CD14-positive monocyte (primary cell): Measurements from ENCODE around the gene PTK7. TPM values are rescaled to one million over a fixed set of nuclear protein-coding genes. Genes with fewer than 3 reads are reported as not detected.

ENCODE experiments used
- DNase-seq, 3 donors: peaks; one replicate each; pipeline ENCODE4 v3.0.0-alpha.2; 2011 to 2022
- H2AFZ ChIP-seq: 2 replicates; pipeline ENCODE4 v1.6.0; 2012; ENCODE audit warnings: mild to moderate bottlenecking, low read depth, low read length, inconsistent platforms; ENCODE audit not compliant: insufficient read depth, poor library complexity, severe bottlenecking
- H3K27ac ChIP-seq, 2 donors: 1 replicate in 1 of 2; 2 replicates in 1 of 2; pipeline ENCODE4 v1.5.1; 2012 to 2013; ENCODE audit warnings: low read length in 2 of 2, control low read depth in 1 of 2, inconsistent platforms in 1 of 2, low read depth in 1 of 2, mild to moderate bottlenecking in 1 of 2
- H3K27me3 ChIP-seq, 2 donors: one replicate each; pipeline versions ENCODE4 v1.6.0 to v1.6.1; 2011 to 2013; ENCODE audit warnings: low read length in 2 of 2; ENCODE audit not compliant: control insufficient read depth in 2 of 2, insufficient read depth in 2 of 2
- H3K36me3 ChIP-seq, 2 donors: replicated peaks in 1 of 2; 1 replicate in 1 of 2; 2 replicates in 1 of 2; pipeline versions ENCODE4 v1.5.1 to v1.6.1; 2012 to 2013; ENCODE audit warnings: low read length in 2 of 2, control low read depth in 1 of 2, inconsistent platforms in 1 of 2, mild to moderate bottlenecking in 1 of 2; ENCODE audit not compliant: insufficient read depth in 2 of 2, control insufficient read depth in 1 of 2
- H3K4me1 ChIP-seq, 2 donors: 1 replicate in 1 of 2; 2 replicates in 1 of 2; pipeline versions ENCODE4 v1.5.1 to v1.6.1; 2012 to 2013; ENCODE audit warnings: low read length in 2 of 2, control low read depth in 1 of 2, inconsistent platforms in 1 of 2, mild to moderate bottlenecking in 1 of 2, moderate library complexity in 1 of 2; ENCODE audit not compliant: insufficient read depth in 2 of 2, control insufficient read depth in 1 of 2
- H3K4me2 ChIP-seq: replicated peaks from 2 replicates; pipeline ENCODE3; 2012; ENCODE audit warnings: low read length, moderate library complexity, mild to moderate bottlenecking; ENCODE audit not compliant: poor library complexity, severe bottlenecking; ENCODE audit errors: extremely low read depth
- H3K4me3 ChIP-seq, 3 experiments: fragments of 200-600 bp in 1 of 3; sonication (generic) in 1 of 3; replicated peaks in 1 of 3; 1 replicate in 2 of 3; 2 replicates in 1 of 3; pipeline ENCODE4 v1.5.1; 2011 to 2013; ENCODE audit warnings: low read length in 3 of 3, mild to moderate bottlenecking in 3 of 3, control low read depth in 2 of 3, low read depth in 2 of 3, inconsistent platforms in 1 of 3, moderate library complexity in 1 of 3
- H3K79me2 ChIP-seq: 2 replicates; pipeline ENCODE4 v1.6.0; 2012; ENCODE audit warnings: mild to moderate bottlenecking, control low read depth, inconsistent platforms, low read length, moderate library complexity; ENCODE audit not compliant: insufficient read depth
- H3K9ac ChIP-seq: 2 replicates; pipeline ENCODE4 v1.6.0; 2017; ENCODE audit warnings: low read length, mild to moderate bottlenecking; ENCODE audit not compliant: insufficient read depth, poor library complexity, severe bottlenecking
- H3K9me3 ChIP-seq, 2 donors: replicated peaks in 1 of 2; 1 replicate in 1 of 2; 2 replicates in 1 of 2; pipeline versions ENCODE4 v1.5.1 to v1.6.1; 2012 to 2013; ENCODE audit warnings: low read length in 2 of 2, control low read depth in 1 of 2; ENCODE audit not compliant: control insufficient read depth in 1 of 2, insufficient read depth in 1 of 2
- H4K20me1 ChIP-seq: 2 replicates; pipeline ENCODE4 v1.6.0; 2012; ENCODE audit warnings: mild to moderate bottlenecking, low read length, control low read depth, moderate library complexity; ENCODE audit not compliant: insufficient read depth
- H3K27ac Mint-ChIP-seq, 7 donors: one replicate each; pipeline ENCODE4 v1.8.0; 2020; ENCODE audit warnings: mild to moderate bottlenecking in 7 of 7, mixed read lengths in 7 of 7, moderate library complexity in 6 of 7, inconsistent platforms in 2 of 7
- H3K27me3 Mint-ChIP-seq, 3 donors: one replicate each; pipeline ENCODE4 v1.8.0; 2021 to 2022; ENCODE audit warnings: low read depth in 3 of 3, mild to moderate bottlenecking in 3 of 3, mixed read lengths in 3 of 3, moderate library complexity in 3 of 3, inconsistent platforms in 1 of 3
- H3K36me3 Mint-ChIP-seq, 2 donors: one replicate each; pipeline ENCODE4 v1.8.0; 2020; ENCODE audit warnings: mixed read lengths in 2 of 2, inconsistent platforms in 1 of 2, mild to moderate bottlenecking in 1 of 2
- H3K4me1 Mint-ChIP-seq: one replicate; pipeline ENCODE4 v1.8.0; 2020; ENCODE audit warnings: mild to moderate bottlenecking, mixed read lengths
- H3K4me3 Mint-ChIP-seq, 2 donors: one replicate each; pipeline ENCODE4 v1.8.0; 2020; ENCODE audit warnings: mild to moderate bottlenecking in 2 of 2, mixed read lengths in 2 of 2, moderate library complexity in 1 of 2
- H3K9me3 Mint-ChIP-seq, 7 donors: one replicate each; pipeline ENCODE4 v1.8.0; 2020 to 2022; ENCODE audit warnings: mixed read lengths in 7 of 7, mild to moderate bottlenecking in 6 of 7, moderate library complexity in 6 of 7, inconsistent platforms in 2 of 7
- CTCF ChIP-seq: fragments of 200-600 bp; IDR thresholded peaks from one replicate; pipeline ENCODE4 v1.8.0; 2022; ENCODE audit warnings: antibody characterized with exemption, mild to moderate bottlenecking
- WGBS: methylation state at CpG from one replicate; pipeline ENCODE4 v1.1.5; 2013; ENCODE audit warnings: missing lambda C conversion rate; ENCODE audit not compliant: insufficient coverage; 5-methylcytosine and 5-hydroxymethylcytosine counted together
- intact Hi-C, 2 donors: fragments of 100-400 bp; cut with micrococcal nuclease; formaldehyde crosslinking; loops; one replicate each; pipeline versions ENCODE4 v1.15.0 to v1.15.1; 2023
- polyA plus RNA-seq, 3 donors: library from polyadenylated mRNA; depleted of rRNA in 1 of 3; unstranded in 2 of 3; stranded (reverse) in 1 of 3; fragments of 300-500 nt in 2 of 3; fragments of >200 nt in 1 of 3; fragmentation: Illumina TruSeq in 2 of 3; gene quantifications; 1 replicate in 2 of 3; 2 replicates in 1 of 3; pipeline ENCODE4 v1.2.3, GENCODE V29; 2012 to 2021

PTK7 gene
- polyA plus RNA-seq, 3 donors = 0.19 TPM; not detected in 2

- peaks cover 20 to 44% of the 10 kb centered on the region in 2 donors for H3K36me3 ChIP-seq
- intact Hi-C loops = loop anchor here in 1 of 2 donors (10.0 kb wide), 1 partner anchor 122 kb away; the partner anchor contains the start of gene SRF
- no peak for TF ChIP-seq CTCF
- Mint-ChIP-seq H3K9me3 (no peaks in the 10 kb centered on the region), H3K36me3 (peaks cover 42 to 58% of the 10 kb centered on the region in 2 donors), H3K4me3 (peak overlapping the region; percentile 89 to 97), H3K27me3 (peaks cover 0 to 2% (median 2%) of the 10 kb centered on the region in 3 donors), H3K4me1 (peaks cover 27% of the 10 kb centered on the region), H3K27ac (peak overlapping the region in 4 of 7 donors; percentile 4 to 94 (median 90))
- peak overlapping the region; percentile 98 for H3K4me2 ChIP-seq
- peak overlapping the region in 1 of 2 donors; percentile 86 for H3K27ac ChIP-seq
- no peaks in the 10 kb centered on the region for H3K9me3 ChIP-seq
- peak overlapping the region; percentile 98 for H2AFZ ChIP-seq
- peak overlapping the region in 1 of 3 experiments; percentile 91 for H3K4me3 ChIP-seq
- H3K9ac ChIP-seq = no peak overlapping the region
- H3K4me1 ChIP-seq = peaks cover 11 to 20% of the 10 kb centered on the region in 2 donors
- H4K20me1 ChIP-seq = no peaks in the 10 kb centered on the region
- H3K79me2 ChIP-seq = peaks cover 2% of the 10 kb centered on the region
- WGBS = 96% methylated on average over 19 of the region's 19 CpGs
- no peaks in the 10 kb centered on the region for H3K27me3 ChIP-seq
- DNase-seq = no peak
Measured at GRCh38 chr6:43052225-43052841, 23.8 kb upstream of the PTK7 start.

GRCh38 chr6:43052842-43053544, 23.1 kb upstream of the PTK7 start:
- H2AFZ ChIP-seq = peak overlapping the region; percentile 98
- peak overlapping the region; percentile 98 for H3K4me2 ChIP-seq
- H3K9ac ChIP-seq = peak overlapping the region; percentile 80
- peaks cover 7% of the 10 kb centered on the region for H3K79me2 ChIP-seq
- intact Hi-C loops = loop anchor here in 1 of 2 donors (10.0 kb wide), 1 partner anchor 122 kb away; the partner anchor contains the start of gene SRF
- peaks cover 28% of the 10 kb centered on the region for H3K4me1 Mint-ChIP-seq
- H3K4me3 Mint-ChIP-seq = peak overlapping the region; percentile 89 to 97
- peak overlapping the region; percentile 66 to 91 (median 85) for H3K4me3 ChIP-seq
- H3K27ac ChIP-seq = peak overlapping the region; percentile 44 to 86
- peaks cover 16 to 44% of the 10 kb centered on the region in 2 donors for H3K36me3 ChIP-seq
- peak overlapping the region; percentile 83 to 94 (median 92) for H3K27ac Mint-ChIP-seq
- TF ChIP-seq CTCF = no peak
- no peaks in the 10 kb centered on the region for H3K9me3 ChIP-seq
- peaks cover 0 to 2% (median 2%) of the 10 kb centered on the region in 3 donors for H3K27me3 Mint-ChIP-seq
- no peaks in the 10 kb centered on the region for H3K9me3 Mint-ChIP-seq
- no peak for DNase-seq
- H3K27me3 ChIP-seq = no peaks in the 10 kb centered on the region
- 11% methylated on average over 22 of the region's 22 CpGs for WGBS
- peaks cover 11 to 22% of the 10 kb centered on the region in 2 donors for H3K4me1 ChIP-seq
- H4K20me1 ChIP-seq = no peaks in the 10 kb centered on the region
- H3K36me3 Mint-ChIP-seq = peaks cover 43 to 54% of the 10 kb centered on the region in 2 donors
